H1 (cell line): ENCODE measurements around the gene RNF151. TPM values are rescaled to one million over a fixed set of nuclear protein-coding genes. Genes with fewer than 3 reads are reported as not detected.

ENCODE experiments used
- CTCF ChIA-PET: fragments of 300-600 bp; sonication (Branson Sonifier 250); formaldehyde crosslinking; loops from one replicate; lab custom pipeline; 2021; ENCODE audit not compliant: partially characterized antibody; lab: Charles Lee
- POLR2A ChIA-PET: fragments of 300-600 bp; sonication (Branson Sonifier 250); formaldehyde crosslinking; loops from one replicate; lab custom pipeline; 2021; ENCODE audit warnings: inconsistent platforms; ENCODE audit not compliant: partially characterized antibody; lab: Charles Lee
- DNase-seq, 2 experiments: peaks; one replicate each; pipeline versions ENCODE4 v3.0.0 to v3.0.0-alpha.2; 2010 to 2022; ENCODE audit warnings: low spot score in 2 of 2, low read depth in 1 of 2, mixed read lengths in 1 of 2
- FAIRE-seq: peaks from 2 replicates; lab custom pipeline; 2011; peaks lifted over from hg19 to GRCh38; lab: Jason Lieb, UNC
- H2AFZ ChIP-seq: 2 replicates; pipeline ENCODE4 v1.8.1; 2012; ENCODE audit warnings: low read length, inconsistent platforms
- H2AK5ac ChIP-seq: 2 replicates; pipeline ENCODE4 v1.6.1; 2013; ENCODE audit warnings: low read depth, low read length
- H2BK120ac ChIP-seq: replicated peaks from 2 replicates; pipeline ENCODE3; 2013; ENCODE audit warnings: low read depth, low read length, inconsistent platforms
- H2BK12ac ChIP-seq: 2 replicates; pipeline ENCODE4 v1.6.1; 2013; ENCODE audit warnings: low read depth, low read length
- H2BK15ac ChIP-seq: 2 replicates; pipeline ENCODE4 v1.6.1; 2013; ENCODE audit warnings: low read length
- H2BK20ac ChIP-seq: 2 replicates; pipeline ENCODE4 v1.6.1; 2013; ENCODE audit warnings: low read length
- H2BK5ac ChIP-seq: 2 replicates; pipeline ENCODE4 v1.6.1; 2013; ENCODE audit warnings: low read depth, low read length
- H3K14ac ChIP-seq: 2 replicates; pipeline ENCODE4 v1.6.1; 2013; ENCODE audit warnings: inconsistent platforms; ENCODE audit not compliant: insufficient read length
- H3K18ac ChIP-seq: 2 replicates; pipeline ENCODE4 v1.6.1; 2013; ENCODE audit warnings: low read length; ENCODE audit errors: extremely low read depth
- H3K23ac ChIP-seq: 2 replicates; pipeline ENCODE4 v1.6.1; 2013; ENCODE audit warnings: inconsistent platforms; ENCODE audit not compliant: insufficient read length
- H3K23me2 ChIP-seq: 2 replicates; pipeline ENCODE4 v1.6.1; 2013; ENCODE audit warnings: low read depth, low read length
- H3K27ac ChIP-seq: 2 replicates; pipeline ENCODE4 v1.6.1; 2011; ENCODE audit warnings: low read depth, low read length, inconsistent platforms
- H3K27me3 ChIP-seq, 4 experiments: replicated peaks in 1 of 4; 1 replicate in 1 of 4; 2 replicates in 3 of 4; pipeline versions ENCODE4 v1.6.1 to v1.8.1; 2011 to 2013; ENCODE audit warnings: low read length in 3 of 4, mild to moderate bottlenecking in 3 of 4, inconsistent platforms in 2 of 4, mixed read lengths in 2 of 4, moderate library complexity in 1 of 4; ENCODE audit not compliant: control insufficient read depth in 3 of 4, insufficient read depth in 3 of 4; ENCODE audit errors: extremely low read depth in 1 of 4
- H3K36me3 ChIP-seq, 4 experiments: 2 replicates each; pipeline versions ENCODE4 v1.6.1 to v1.8.1; 2011 to 2013; ENCODE audit warnings: mild to moderate bottlenecking in 4 of 4, low read length in 3 of 4, moderate library complexity in 2 of 4, control low read depth in 1 of 4, inconsistent platforms in 1 of 4; ENCODE audit not compliant: insufficient read depth in 4 of 4, control insufficient read depth in 2 of 4
- H3K4ac ChIP-seq: replicated peaks from 2 replicates; pipeline ENCODE3; 2013; ENCODE audit warnings: low read length, low read depth, mixed read lengths, inconsistent platforms; ENCODE audit not compliant: insufficient read length
- H3K4me1 ChIP-seq, 4 experiments: replicated peaks in 1 of 4; 1 replicate in 1 of 4; 2 replicates in 3 of 4; pipeline versions ENCODE4 v1.6.1 to v1.8.1; 2011 to 2013; ENCODE audit warnings: low read length in 3 of 4, inconsistent platforms in 2 of 4, mixed read lengths in 1 of 4; ENCODE audit not compliant: insufficient read depth in 4 of 4, control insufficient read depth in 3 of 4
- H3K4me2 ChIP-seq, 2 experiments: 2 replicates each; pipeline versions ENCODE4 v1.6.1 to v1.8.1; 2011 to 2013; ENCODE audit warnings: low read depth in 2 of 2, low read length in 2 of 2, control low read depth in 1 of 2, inconsistent platforms in 1 of 2, mild to moderate bottlenecking in 1 of 2; ENCODE audit not compliant: insufficient read depth in 1 of 2
- H3K4me3 ChIP-seq, 4 experiments: fragments of 200-600, 300-600 bp in 1 of 4; sonication (generic), shearing (Covaris generic), sonication (Bioruptor Twin) in 1 of 4; 2 replicates each; pipeline versions ENCODE4 v1.5.1 to v1.8.1; 2011 to 2016; ENCODE audit warnings: low read length in 4 of 4, low read depth in 3 of 4, control low read depth in 2 of 4, inconsistent platforms in 2 of 4, mild to moderate bottlenecking in 2 of 4, mixed read lengths in 1 of 4, moderate library complexity in 1 of 4; ENCODE audit not compliant: insufficient read depth in 2 of 4; ENCODE audit errors: extremely low read depth in 1 of 4
- H3K56ac ChIP-seq: replicated peaks from 2 replicates; pipeline ENCODE3; 2013; ENCODE audit warnings: low read depth, mild to moderate bottlenecking, mixed read lengths, low read length, inconsistent platforms; ENCODE audit not compliant: insufficient read length
- H3K79me1 ChIP-seq: 2 replicates; pipeline ENCODE4 v1.6.1; 2013; ENCODE audit warnings: low read depth, low read length, control low read depth
- H3K79me2 ChIP-seq, 2 experiments: 2 replicates each; pipeline versions ENCODE4 v1.6.1 to v1.8.1; 2012 to 2013; ENCODE audit warnings: low read length in 2 of 2, mild to moderate bottlenecking in 2 of 2, inconsistent platforms in 1 of 2; ENCODE audit not compliant: insufficient read depth in 2 of 2, control insufficient read depth in 1 of 2
- H3K9ac ChIP-seq, 4 experiments: replicated peaks in 1 of 4; 1 replicate in 1 of 4; 2 replicates in 3 of 4; pipeline versions ENCODE4 v1.6.1 to v1.8.1; 2011 to 2013; ENCODE audit warnings: low read depth in 3 of 4, low read length in 3 of 4, control low read depth in 2 of 4, mild to moderate bottlenecking in 2 of 4, moderate library complexity in 2 of 4, inconsistent platforms in 1 of 4; ENCODE audit errors: extremely low read depth in 1 of 4
- H3K9me3 ChIP-seq, 2 experiments: 2 replicates each; pipeline versions ENCODE4 v1.6.1 to v1.8.1; 2012 to 2013; ENCODE audit warnings: mild to moderate bottlenecking in 2 of 2, moderate library complexity in 2 of 2, control low read depth in 1 of 2, inconsistent platforms in 1 of 2, low read depth in 1 of 2, low read length in 1 of 2, mixed read lengths in 1 of 2; ENCODE audit not compliant: insufficient read depth in 2 of 2
- H4K20me1 ChIP-seq, 2 experiments: replicated peaks in 1 of 2; 2 replicates each; pipeline versions ENCODE3 to v1.8.1; 2011 to 2013; ENCODE audit warnings: inconsistent platforms in 2 of 2, low read length in 2 of 2, mild to moderate bottlenecking in 1 of 2; ENCODE audit not compliant: insufficient read depth in 2 of 2, control insufficient read depth in 1 of 2
- H4K5ac ChIP-seq: 2 replicates; pipeline ENCODE4 v1.6.1; 2013; ENCODE audit warnings: low read length, low read depth, mixed read lengths, inconsistent platforms; ENCODE audit not compliant: insufficient read length
- H4K8ac ChIP-seq: 2 replicates; pipeline ENCODE4 v1.8.0; 2013; ENCODE audit warnings: mild to moderate bottlenecking, moderate library complexity, low read length, inconsistent platforms; ENCODE audit not compliant: insufficient read depth; ENCODE audit errors: extremely low read depth
- H4K91ac ChIP-seq: replicated peaks from 2 replicates; pipeline ENCODE3; 2013; ENCODE audit warnings: low read length, mixed read lengths, inconsistent platforms; ENCODE audit not compliant: insufficient read length
- BCL11A ChIP-seq, 2 experiments: IDR thresholded peaks; one replicate each; pipeline ENCODE4 v1.6.1; 2011; ENCODE audit warnings: low read depth in 2 of 2, low read length in 2 of 2, mild to moderate bottlenecking in 2 of 2
- KDM1A ChIP-seq: fragments of 200-600, 300-600 bp; sonication (generic); IDR thresholded peaks from 2 replicates; pipeline ENCODE4 v1.7.1; 2016; ENCODE audit warnings: mild to moderate bottlenecking, low read length, borderline replicate concordance
- KDM4A ChIP-seq: IDR thresholded peaks from one replicate; pipeline ENCODE4 v1.7.1; 2012; ENCODE audit warnings: low read depth, mild to moderate bottlenecking, moderate library complexity, low read length, inconsistent platforms; ENCODE audit not compliant: severe bottlenecking
- NRF1 ChIP-seq: IDR thresholded peaks from 2 replicates; pipeline ENCODE4 v1.6.1; 2011; ENCODE audit warnings: mild to moderate bottlenecking, low read depth, low read length, improper control_type of control experiment
- SAP30 ChIP-seq: fragments of 300-600 bp; sonication (generic); IDR thresholded peaks from 2 replicates; pipeline ENCODE4 v1.7.1; 2012; ENCODE audit warnings: low read length, moderate library complexity, mild to moderate bottlenecking, inconsistent platforms; ENCODE audit not compliant: insufficient read depth, insufficient replicate concordance
- WGBS, 2 experiments: shearing (Covaris generic) in 1 of 2; methylation state at CpG; one replicate each; pipeline versions ENCODE4 v1.1.6 to v1.1.7; 2013 to 2015; ENCODE audit warnings: low lambda C conversion rate in 2 of 2, mixed read lengths in 2 of 2, inconsistent platforms in 1 of 2, low coverage in 1 of 2, missing lambda C conversion rate in 1 of 2; ENCODE audit not compliant: insufficient replicate concordance in 2 of 2, insufficient coverage in 1 of 2, insufficient read length in 1 of 2; ENCODE audit errors: extremely low coverage in 1 of 2, missing lambda C conversion rate in 1 of 2; 5-methylcytosine and 5-hydroxymethylcytosine counted together
- polyA plus RNA-seq, 7 experiments: library from polyadenylated mRNA; depleted of rRNA in 3 of 7; stranded (reverse) in 5 of 7; unstranded in 2 of 7; fragments of >200 nt in 5 of 7; fragments of 200-250 nt in 2 of 7; gene quantifications; 1 replicate in 5 of 7; 2 replicates in 1 of 7; 4 replicates in 1 of 7; pipeline versions ENCODE4 v1.2.1 to v1.2.3, GENCODE V29; 2011 to 2013; ENCODE audit warnings: missing spikeins in 2 of 7, mixed read lengths in 2 of 7
- total RNA-seq: library from RNA; stranded (reverse); fragmentation: NEBNext Ultra II Directional; extraction: Animal tissue kit (Norgen Biotek cat#: 25700); gene quantifications from 2 replicates; pipeline ENCODE4 v1.2.1, GENCODE V29; 2021

RNF151 gene
- total and polyA plus RNA-seq, 2 of the 8 experiments (the other 6 are each of a cell fraction or from before 2014, with no cell fraction given): not detected

DNA sequence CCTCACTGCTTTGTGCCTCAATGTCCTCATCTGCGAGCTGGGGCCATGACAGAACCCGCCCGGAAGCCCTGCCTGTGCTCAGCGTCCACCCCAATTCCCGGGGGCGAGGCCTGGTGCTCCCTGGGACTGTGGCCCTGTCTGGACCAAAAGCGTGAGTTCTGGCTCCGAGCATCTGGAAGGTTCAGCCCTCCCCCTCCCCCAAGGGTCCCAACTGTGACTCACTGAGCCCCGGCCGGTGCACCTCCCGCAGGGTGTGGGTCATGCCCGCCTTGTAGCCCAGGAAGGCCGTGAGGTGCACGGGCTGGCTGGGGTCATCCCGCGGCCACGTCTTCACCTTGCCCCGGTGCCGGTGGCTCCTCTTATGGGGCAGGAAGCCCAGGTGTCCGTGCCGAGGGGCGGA, 12.9 kb upstream of the RNF151 start:
- Histone ChIP-seq H3K4me1 (no peaks in the 10 kb centered on the region), H3K56ac (no peak overlapping the region), H3K36me3 (no peaks in the 10 kb centered on the region), H2BK15ac (no peak overlapping the region), H4K5ac (no peak overlapping the region), H3K4me2 (no peak overlapping the region), H2BK20ac (no peak overlapping the region), H4K8ac (peak overlapping the region; percentile 95), H4K91ac (no peak overlapping the region), H3K18ac (no peak overlapping the region), H3K79me2 (no peaks in the 10 kb centered on the region), H3K23ac (no peak overlapping the region), H2AK5ac (no peak overlapping the region), H3K14ac (no peak overlapping the region), H2BK5ac (no peak overlapping the region; the same call in 1 of the 2 replicates), H2AFZ (no peak overlapping the region), H3K27ac (no peak overlapping the region), H3K4ac (no peak overlapping the region), H3K4me3 (no peak overlapping the region), H3K79me1 (no peaks in the 10 kb centered on the region), H2BK120ac (no peak overlapping the region), H3K9me3 (no peaks in the 10 kb centered on the region), H3K27me3 (peaks cover 0 to 2% (median 0%) of the 10 kb centered on the region in 4 experiments; a peak in 3 of 7 replicates), H2BK12ac (no peak overlapping the region), H3K9ac (no peak overlapping the region), H3K23me2 (no peaks in the 10 kb centered on the region), H4K20me1 (no peaks in the 10 kb centered on the region)
- WGBS, 2 experiments: 90% methylated on average over 19 of the region's 22 CpGs; no CpG with 5 or more reads in 1 of the 2 experiments
- ChIA-PET CTCF (interaction anchor here (0.8 to 6.5 kb wide), 11 partner anchors 12 to 258 kb away, joined by 3 to 62 read pairs (median 3); partner anchors contain the start of genes MSRB1 and RNF151), POLR2A (interaction anchor here (1.4 to 19.8 kb wide), 4 partner anchors 10 to 201 kb away, joined by 3 to 336 read pairs (median 84); partner anchors contain the start of genes MSRB1, NDUFB10, RNF151 and RPS2)
- FAIRE-seq (no peak), DNase-seq (no peak)
- no peak for TF ChIP-seq KDM1A
- no peak for TF ChIP-seq SAP30
- TF ChIP-seq KDM4A: no peak
- TF ChIP-seq NRF1: no peak
- no peak for TF ChIP-seq BCL11A (IDR thresholded peaks at IDR 0.05; ENCODE audit: low read depth in 2 of 2, low read length in 2 of 2)
